KOPT-K1 (cell line): ENCODE measurements around the gene C7orf25.

Experiments
- H3K27ac ChIP-seq: fragments of 200-600 bp; sonication (generic); 2 replicates; pipeline ENCODE4 v1.5.1; 2016; ENCODE audit warnings: antibody characterized with exemption, mild to moderate bottlenecking, low read depth, low read length; ENCODE audit not compliant: poor library complexity, severe bottlenecking
- H3K36me3 ChIP-seq: fragments of 200-600 bp; sonication (generic); 2 replicates; pipeline ENCODE4 v1.5.1; 2017; ENCODE audit warnings: antibody characterized with exemption, mild to moderate bottlenecking, low read length, moderate library complexity; ENCODE audit not compliant: insufficient read depth
- H3K9me3 ChIP-seq: fragments of 200-600 bp; sonication (generic); 2 replicates; pipeline ENCODE4 v1.5.1; 2017; ENCODE audit warnings: antibody characterized with exemption, low read length, mild to moderate bottlenecking; ENCODE audit not compliant: insufficient read depth, poor library complexity, severe bottlenecking

C7orf25 gene

DNA sequence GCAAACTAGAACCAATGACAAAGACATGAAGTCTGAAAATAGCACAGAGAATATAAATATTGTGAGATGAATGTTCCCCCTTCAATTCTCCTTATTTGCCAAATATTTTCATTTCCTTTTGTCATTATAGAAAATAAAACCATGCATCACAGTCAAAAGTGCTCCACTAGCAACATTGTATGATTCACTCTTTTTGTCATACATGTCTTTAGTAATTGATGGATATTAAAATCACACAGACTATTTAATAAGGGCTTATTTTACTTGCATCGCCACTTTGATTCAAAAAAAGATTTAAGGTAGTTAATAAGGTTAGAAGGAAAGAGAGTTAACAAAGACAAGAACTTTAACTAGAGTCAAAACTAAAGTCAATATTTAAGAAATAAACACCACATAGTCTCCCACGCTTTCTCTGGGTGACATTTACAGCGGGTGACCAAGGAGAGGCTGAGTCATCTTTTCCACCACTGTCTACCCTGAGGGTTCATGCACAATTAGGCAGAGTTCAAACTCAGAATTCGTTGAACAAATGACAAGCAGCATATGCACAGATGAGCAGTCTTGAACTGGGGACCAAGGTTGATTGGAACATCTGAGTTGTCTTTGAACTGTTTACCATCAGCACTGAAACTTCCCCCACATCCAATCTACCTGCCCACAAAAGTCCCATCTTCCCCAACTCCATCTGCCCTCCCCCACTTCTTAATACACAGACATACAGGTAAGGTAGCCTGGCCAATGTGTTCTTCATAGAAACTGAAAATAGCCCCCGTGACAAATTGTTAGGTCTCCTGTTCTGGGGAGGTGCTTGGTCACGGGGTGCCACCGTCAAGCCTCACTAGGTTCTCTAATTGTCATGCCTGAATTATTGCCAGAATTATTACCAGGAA is 42.5 kb downstream of the C7orf25 start:
- no peak overlapping the region for H3K27ac ChIP-seq
- H3K9me3 ChIP-seq, result no peaks in the 10 kb centered on the region
- no peaks in the 10 kb centered on the region for H3K36me3 ChIP-seq

DNA sequence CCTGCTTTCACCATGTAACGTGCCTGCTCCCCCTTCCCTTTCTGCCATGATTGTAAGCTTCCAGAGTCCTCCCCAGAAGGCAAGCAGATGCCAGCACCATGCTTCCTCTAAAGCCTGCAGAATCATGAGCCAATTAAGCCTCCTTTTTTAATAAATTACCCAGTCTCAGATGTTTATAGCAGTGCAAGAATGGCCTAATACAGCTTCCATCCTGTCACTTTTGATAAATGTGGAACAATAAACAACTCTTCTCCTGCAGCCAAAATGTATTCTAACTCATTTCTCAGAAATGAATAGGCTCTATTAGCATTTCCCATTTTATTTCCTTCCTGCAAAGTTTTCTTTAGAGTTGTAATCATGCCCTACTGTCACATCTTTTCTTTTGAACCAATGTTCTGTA is 43.4 kb downstream of the C7orf25 start:
- Histone ChIP-seq H3K36me3 (no peaks in the 10 kb centered on the region), H3K27ac (no peak overlapping the region), H3K9me3 (no peaks in the 10 kb centered on the region)
